Uterus (tissue), 4 donors: ENCODE data around the gene ACSBG1. TPM values are rescaled to one million over a fixed set of nuclear protein-coding genes. Genes with fewer than 3 reads are reported as not detected.
"Not testable (repeated sequence)": the region's sequence is repeated elsewhere in the genome, so short reads cannot be mapped to it uniquely, and the experiment has no call there.

Source experiments
- DNase-seq, 2 donors: peaks; one replicate each; pipeline ENCODE4 v3.0.0-alpha.2; 2019 to 2020
- H3K27ac ChIP-seq, 2 donors: fragments of 200-600 bp; sonication (generic); 1 replicate in 1 of 2; 2 replicates in 1 of 2; pipeline ENCODE4 v1.5.1; 2016 to 2018
- H3K27me3 ChIP-seq, 2 donors: fragments of 200-600 bp; sonication (generic); one replicate each; pipeline ENCODE4 v1.5.1; 2018 to 2019; ENCODE audit warnings: control low read depth in 1 of 2
- H3K36me3 ChIP-seq, 2 donors: fragments of 200-600 bp; sonication (generic); one replicate each; pipeline ENCODE4 v1.5.1; 2019; ENCODE audit warnings: control low read depth in 1 of 2
- H3K4me1 ChIP-seq, 2 donors: fragments of 200-600 bp; sonication (generic); one replicate each; pipeline ENCODE4 v1.5.1; 2018 to 2019; ENCODE audit warnings: control low read depth in 1 of 2
- H3K4me3 ChIP-seq, 2 donors: fragments of 200-600 bp; sonication (generic); 1 replicate in 1 of 2; 2 replicates in 1 of 2; pipeline ENCODE4 v1.5.1; 2018 to 2019; ENCODE audit warnings: mild to moderate bottlenecking in 1 of 2
- H3K9me3 ChIP-seq, 2 donors: fragments of 200-600 bp; sonication (generic); one replicate each; pipeline ENCODE4 v1.5.1; 2019; ENCODE audit warnings: control low read depth in 1 of 2
- POLR2A ChIP-seq, 2 donors: fragments of 450-650 bp; IDR thresholded peaks; one replicate each; pipeline ENCODE4 v1.6.1; 2016; ENCODE audit warnings: antibody characterized with exemption in 2 of 2, mild to moderate bottlenecking in 1 of 2, moderate library complexity in 1 of 2
- intact Hi-C: fragments of 100-400 bp; cut with DNase I; formaldehyde crosslinking; loops from one replicate; pipeline ENCODE4 v1.15.1; 2023; ENCODE audit warnings: low total_unique reads
- total RNA-seq, 4 donors: library from RNA; depleted of rRNA in 3 of 4; stranded (reverse); fragments of >200 nt in 3 of 4; gene quantifications; one replicate each; pipeline versions ENCODE4 v1.1.0 to v1.2.4, GENCODE V29; 2014 to 2023
- TF ChIP-seq, protein P1 (sequence below), 4 experiments: fragments of 200-600 bp in 2 of 4; fragments of 450-650 bp in 2 of 4; sonication (generic) in 2 of 4; IDR thresholded peaks; one replicate each; pipeline ENCODE4 v1.5.1; 2016 to 2019; ENCODE audit warnings: antibody characterized with exemption in 4 of 4, mild to moderate bottlenecking in 2 of 4, moderate library complexity in 1 of 4
- donor health status: DM: yes; HTN: yes; CAD: no.

Gene ACSBG1
- total RNA-seq, 4 donors from 2014 or later = 3.5 TPM; not detected in 3

DNA sequence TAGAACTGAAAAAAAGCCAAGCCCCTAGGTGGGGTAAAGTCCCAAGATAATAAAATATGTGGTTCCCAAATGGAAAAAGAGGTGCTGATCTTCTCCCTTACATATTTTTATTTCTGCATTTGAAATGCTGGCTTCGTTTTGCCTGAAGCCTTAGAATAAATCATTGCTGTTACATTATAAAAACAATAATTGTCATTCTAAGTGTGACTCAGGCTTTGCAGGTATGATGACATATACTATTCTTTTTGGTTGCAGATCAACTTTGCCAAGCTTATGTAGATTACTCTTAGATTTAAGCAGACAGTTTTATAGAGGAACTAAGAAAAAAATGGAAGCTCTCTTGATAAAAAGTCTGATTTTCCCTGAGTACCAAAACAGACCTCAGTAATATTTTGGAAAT lies 77.7 kb downstream of the ACSBG1 start:
- Histone ChIP-seq H3K4me1 (peaks cover 0 to 8% of the 10 kb centered on the region in 2 donors), H3K9me3 (no peaks in the 10 kb centered on the region), H3K27me3 (no peaks in the 10 kb centered on the region), H3K27ac (no peak overlapping the region), H3K36me3 (no peaks in the 10 kb centered on the region), H3K4me3 (no peak overlapping the region)
- TF ChIP-seq, protein P1, sequence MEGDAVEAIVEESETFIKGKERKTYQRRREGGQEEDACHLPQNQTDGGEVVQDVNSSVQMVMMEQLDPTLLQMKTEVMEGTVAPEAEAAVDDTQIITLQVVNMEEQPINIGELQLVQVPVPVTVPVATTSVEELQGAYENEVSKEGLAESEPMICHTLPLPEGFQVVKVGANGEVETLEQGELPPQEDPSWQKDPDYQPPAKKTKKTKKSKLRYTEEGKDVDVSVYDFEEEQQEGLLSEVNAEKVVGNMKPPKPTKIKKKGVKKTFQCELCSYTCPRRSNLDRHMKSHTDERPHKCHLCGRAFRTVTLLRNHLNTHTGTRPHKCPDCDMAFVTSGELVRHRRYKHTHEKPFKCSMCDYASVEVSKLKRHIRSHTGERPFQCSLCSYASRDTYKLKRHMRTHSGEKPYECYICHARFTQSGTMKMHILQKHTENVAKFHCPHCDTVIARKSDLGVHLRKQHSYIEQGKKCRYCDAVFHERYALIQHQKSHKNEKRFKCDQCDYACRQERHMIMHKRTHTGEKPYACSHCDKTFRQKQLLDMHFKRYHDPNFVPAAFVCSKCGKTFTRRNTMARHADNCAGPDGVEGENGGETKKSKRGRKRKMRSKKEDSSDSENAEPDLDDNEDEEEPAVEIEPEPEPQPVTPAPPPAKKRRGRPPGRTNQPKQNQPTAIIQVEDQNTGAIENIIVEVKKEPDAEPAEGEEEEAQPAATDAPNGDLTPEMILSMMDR (IDR thresholded peaks at IDR 0.05) = no peak
- TF ChIP-seq POLR2A (IDR thresholded peaks at IDR 0.05) = no peak
- intact Hi-C loops = no loop called here
- DNase-seq = no peak

DNA sequence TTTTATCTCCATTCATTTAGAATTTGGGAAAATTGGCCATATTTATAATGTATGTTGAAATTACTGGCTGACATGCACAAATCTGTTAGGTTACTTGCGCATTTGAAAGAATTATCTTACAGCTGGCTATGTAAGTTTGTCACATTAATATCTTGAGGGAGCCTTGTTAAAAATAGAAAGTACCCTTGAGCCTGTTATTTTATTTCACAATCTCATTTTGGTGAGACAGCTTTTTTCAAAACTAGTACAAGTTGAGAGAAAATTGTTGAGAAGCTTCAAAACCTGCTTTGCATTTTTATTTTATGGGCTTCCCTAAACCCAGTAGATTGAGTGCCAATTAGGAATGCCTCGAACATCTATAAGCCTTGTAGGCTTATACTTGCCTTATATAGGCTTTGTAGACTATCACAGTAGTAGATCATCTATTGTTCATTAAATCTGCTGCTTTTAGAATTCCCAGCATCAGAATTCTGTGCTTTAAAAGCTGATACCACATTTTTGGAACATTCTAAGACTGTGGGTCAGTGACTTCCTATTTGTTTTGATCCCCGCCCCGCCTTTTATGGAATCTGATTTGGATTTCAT lies 78.9 kb downstream of the ACSBG1 start:
- no peaks in the 10 kb centered on the region for H3K36me3 ChIP-seq
- peak overlapping the region; percentile 17 to 56 for H3K27ac ChIP-seq
- intact Hi-C loops = no loop called here
- H3K4me1 ChIP-seq = peaks cover 0 to 8% of the 10 kb centered on the region in 2 donors
- DNase-seq = no peak
- no peaks in the 10 kb centered on the region for H3K27me3 ChIP-seq
- no peaks in the 10 kb centered on the region for H3K9me3 ChIP-seq
- no peak overlapping the region for H3K4me3 ChIP-seq
- TF ChIP-seq, protein P1 (IDR thresholded peaks at IDR 0.05) = no peak
- no peak for TF ChIP-seq POLR2A (IDR thresholded peaks at IDR 0.05)

DNA sequence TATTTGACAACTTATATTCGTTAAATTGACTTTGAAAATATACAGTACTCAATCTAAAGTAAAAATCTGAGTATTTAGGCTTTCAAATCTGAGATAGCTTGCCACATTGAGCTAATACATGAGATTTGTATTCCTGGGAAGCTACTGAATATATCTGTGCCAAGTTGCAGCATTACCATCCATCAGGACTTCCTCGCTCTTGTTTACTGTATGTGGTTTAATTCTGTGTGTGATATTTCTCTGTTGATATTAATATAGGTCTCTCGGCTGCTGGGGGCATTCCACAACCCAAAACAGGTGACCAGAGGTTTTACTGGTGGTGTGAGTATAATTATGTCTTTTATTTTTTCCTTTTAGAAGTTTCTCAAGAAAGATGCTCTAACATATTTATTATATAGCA lies 79.4 kb downstream of the ACSBG1 start:
- H3K4me3 ChIP-seq = no peak overlapping the region
- peak overlapping the region; percentile 17 to 56 for H3K27ac ChIP-seq

DNA sequence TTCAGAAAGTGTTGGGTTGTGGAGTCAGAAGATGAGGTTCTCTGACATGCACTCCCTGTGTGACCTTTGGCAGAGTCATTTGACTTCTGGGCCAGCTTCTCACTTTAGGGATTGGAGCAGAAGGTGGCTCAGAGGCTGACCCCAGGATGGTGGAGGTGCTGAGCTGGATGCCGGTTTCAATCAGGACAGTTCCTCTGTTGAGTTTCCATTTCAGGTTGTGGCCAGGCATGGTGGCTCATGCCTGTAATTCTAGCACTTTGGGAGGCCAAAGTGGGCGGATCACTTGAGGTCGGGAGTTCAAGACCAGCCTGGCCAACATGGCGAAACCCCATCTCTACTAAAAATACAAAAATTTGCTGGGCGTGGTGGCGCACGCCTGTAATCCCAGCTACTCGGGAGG lies 83.3 kb downstream of the ACSBG1 start:
- H3K9me3 ChIP-seq, intact Hi-C loops, H3K4me3 ChIP-seq, H3K27ac ChIP-seq, DNase-seq, H3K27me3 ChIP-seq, H3K4me1 ChIP-seq, H3K36me3 ChIP-seq: not testable (repeated sequence)

More for the DNA sequence above, 79.4 kb downstream of the ACSBG1 start:
- no peak for TF ChIP-seq POLR2A (IDR thresholded peaks at IDR 0.05)
- TF ChIP-seq, protein P1 (IDR thresholded peaks at IDR 0.05) = no peak
- H3K9me3 ChIP-seq = no peaks in the 10 kb centered on the region
- peaks cover 4 to 8% of the 10 kb centered on the region in 2 donors for H3K4me1 ChIP-seq
- intact Hi-C loops = no loop called here
- H3K27me3 ChIP-seq = no peaks in the 10 kb centered on the region
- DNase-seq = no peak
- no peaks in the 10 kb centered on the region for H3K36me3 ChIP-seq

DNA sequence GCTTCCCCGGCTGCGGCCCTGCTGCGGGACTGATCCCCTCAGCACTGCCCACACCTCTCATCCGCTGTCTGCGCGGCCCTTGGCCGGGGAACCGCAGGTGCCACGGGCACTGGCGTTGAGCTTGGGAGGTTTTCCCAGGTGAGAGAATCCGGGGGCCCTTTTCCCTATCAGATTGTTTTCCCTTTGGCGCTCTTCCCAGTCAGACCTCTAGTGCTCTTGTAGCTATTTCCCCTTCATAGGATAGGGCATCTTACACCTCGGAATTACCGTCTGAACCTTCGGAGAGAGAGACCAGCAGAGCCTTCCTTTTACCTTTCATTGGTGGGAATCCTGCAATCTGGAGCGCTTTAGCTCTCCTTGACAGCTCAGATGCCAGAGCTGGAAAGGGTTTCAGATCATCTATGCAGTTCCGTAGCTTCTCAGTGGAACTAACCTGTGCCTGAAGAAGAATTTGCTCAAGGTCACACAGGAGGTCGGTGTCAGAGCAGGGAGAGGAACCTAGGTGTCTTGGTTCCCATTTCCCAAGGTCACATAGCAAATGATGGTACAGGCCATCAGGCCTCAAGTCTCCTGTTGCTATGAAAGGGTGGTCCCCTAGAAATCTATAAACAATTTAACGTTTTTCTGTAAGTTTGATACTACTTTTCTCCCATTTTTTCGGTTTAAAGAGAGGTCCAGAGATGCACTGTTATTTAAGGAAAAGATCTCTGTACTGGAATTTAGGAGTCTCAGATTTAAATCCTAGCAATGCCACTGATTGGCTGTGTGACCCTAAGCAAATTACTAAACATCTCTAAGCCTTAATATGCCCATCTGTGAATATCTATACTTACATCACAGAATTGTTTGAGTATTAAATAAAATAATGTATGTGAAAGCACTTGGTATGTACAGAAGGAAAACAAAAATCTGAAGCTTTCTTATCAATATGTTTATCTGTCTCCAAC lies 84.3 kb downstream of the ACSBG1 start:
- Histone ChIP-seq H3K4me3 (peak overlapping the region; percentile 54 to 75), H3K4me1 (peaks cover 0 to 5% of the 10 kb centered on the region in 2 donors), H3K36me3 (no peaks in the 10 kb centered on the region), H3K27me3 (no peaks in the 10 kb centered on the region), H3K27ac (peak overlapping the region; percentile 76 to 84), H3K9me3 (no peaks in the 10 kb centered on the region)
- intact Hi-C loops = no loop called here
- TF ChIP-seq, protein P1 (IDR thresholded peaks at IDR 0.05) = no peak
- TF ChIP-seq POLR2A (IDR thresholded peaks at IDR 0.05) = no peak
- DNase-seq = no peak
